Measurements from ENCODE around the gene HS3ST3B1.

DNA sequence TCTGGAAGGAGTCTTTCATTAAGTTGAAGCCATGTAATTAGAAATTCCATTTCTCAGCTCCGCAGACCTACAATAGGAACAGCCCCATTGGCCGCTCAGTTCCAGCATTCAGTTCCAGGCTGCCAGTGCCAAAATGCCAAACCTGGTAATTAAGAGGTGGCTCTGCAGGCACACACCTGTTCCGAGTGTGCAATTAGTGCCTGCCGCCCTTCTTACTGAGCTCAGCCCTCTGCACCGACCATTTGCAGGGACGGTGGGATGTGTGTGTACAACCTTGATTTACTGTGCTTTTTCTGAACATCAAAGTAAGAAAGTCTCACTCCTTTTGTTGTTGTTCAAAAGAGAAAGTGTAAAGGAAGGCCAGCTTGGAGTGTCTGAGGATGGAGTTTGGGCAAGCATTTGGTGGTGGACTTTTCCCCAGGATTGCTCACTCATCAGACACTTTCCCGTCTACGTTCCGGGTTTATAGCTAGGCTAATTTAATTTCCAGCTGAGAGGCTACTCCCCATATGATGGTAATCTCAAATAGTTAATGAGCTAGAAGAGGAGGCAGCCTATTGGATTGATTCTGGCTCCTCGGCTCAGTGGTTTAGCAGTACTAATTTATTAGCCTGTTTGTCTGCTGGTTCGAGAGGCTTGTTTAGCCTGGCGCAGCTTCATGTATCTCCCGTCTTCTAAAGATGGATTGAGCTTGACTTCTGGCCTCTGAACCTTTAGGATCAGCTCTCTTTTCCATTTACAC, 20.0 kb downstream of the HS3ST3B1 start:
- TF ChIP-seq NANOG (IDR thresholded peaks at IDR 0.05; ENCODE audit: borderline replicate concordance) (no peak), CTCF (conservative IDR thresholded peaks at IDR 0.05; ENCODE audit: low read depth in 2 of 2) (no peak), EZH2 (IDR thresholded peaks at IDR 0.05; ENCODE audit: low read depth, unreplicated experiment) (no peak), ZNF462 (CRISPR knock-in tag; IDR thresholded peaks at IDR 0.05) (no peak), JUNB (IDR thresholded peaks at IDR 0.05; ENCODE audit: unreplicated experiment) (no peak), CREB1 (CRISPR knock-in tag; IDR thresholded peaks at IDR 0.05; ENCODE audit: low read depth) (no peak), POLR2AphosphoS5 (IDR thresholded peaks at IDR 0.05; ENCODE audit: low read depth) (no peak)
